Left cardiac atrium (tissue), 4 donors: ENCODE measurements around the gene SUOX. TPM values are rescaled to one million over a fixed set of nuclear protein-coding genes. Genes with fewer than 3 reads are reported as not detected.
"Not testable (repeated sequence)": the region's sequence is repeated elsewhere in the genome, so short reads cannot be mapped to it uniquely, and the experiment has no call there.

Experiments
- ATAC-seq, 2 donors: fragments of 200-7000 bp; cut with Tn5 transposase; one replicate each; pipeline ENCODE4 v1.9.1; 2020; ENCODE audit warnings: mild to moderate bottlenecking in 2 of 2, moderate library complexity in 2 of 2
- DNase-seq: peaks from one replicate; pipeline ENCODE4 v3.0.0-alpha.2; 2020
- intact Hi-C, 2 donors: fragments of 100-400 bp; cut with DNase I; formaldehyde crosslinking; loops; one replicate each; pipeline versions ENCODE4 v1.14.1 to v1.15.1; 2022 to 2023
- total RNA-seq, 2 donors: library from RNA; stranded (reverse); fragmentation: NEBNext Ultra II Directional; extraction: Animal tissue kit (Norgen Biotek cat#: 25700); gene quantifications; one replicate each; pipeline ENCODE4 v1.2.1, GENCODE V29; 2021
- donor health status: DM: no; HTN: yes; CAD: no.
- donor health status: DM: no; HTN: yes; CAD: no; lungs with severe emphysema.
- donor health status: DM: yes; HTN: yes; CAD: no.
- donor health status: Dilated cardiomyopathy.

SUOX gene
- total RNA-seq, 2 donors from 2014 or later: 20.3 to 29.8 TPM

- ATAC-seq (peak; percentile 97 to 98), DNase-seq (peak; percentile 98)
- intact Hi-C loops: loop anchor here in 1 of 2 donors (2.0 to 10.0 kb wide), 2 partner anchors 45 to 63 kb away; partner anchors contain the start of genes PA2G4 and SUOX
These were observed 44.7 kb downstream of the SUOX start, which contains the start of gene RPS26 for GRCh38 chr12:56041552-56042429. Gene RPS26, plus strand, starts transcription at chr12:56041918. Its CDS starts 249 bp downstream, at chr12:56042167.

- not testable (repeated sequence) for DNase-seq
- intact Hi-C loops: loop anchor here in 1 of 2 donors (10.0 kb wide), 1 partner anchor 62 kb away; the partner anchor contains the start of gene PA2G4
- ATAC-seq: peak in 1 of 2 donors; percentile 0
These were observed 45.3 kb downstream of the SUOX start for GRCh38 chr12:56042430-56042813.

GRCh38 chr12:56042843-56043242 lies 45.8 kb downstream of the SUOX start:
- ATAC-seq: no peak
- DNase-seq: no peak
- intact Hi-C loops: loop anchor here in 1 of 2 donors (10.0 kb wide), 1 partner anchor 62 kb away; the partner anchor contains the start of gene PA2G4

- intact Hi-C loops: loop anchor here in 1 of 2 donors (10.0 kb wide), 1 partner anchor 59 kb away; the partner anchor contains the start of gene PA2G4
- no peak for DNase-seq
These were observed 49.1 kb downstream of the SUOX start for GRCh38 chr12:56046027-56046780.

GRCh38 chr12:56053407-56053893 lies 56.4 kb downstream of the SUOX start:
- DNase-seq: no peak
- intact Hi-C loops: no loop called here
- ATAC-seq: no peak

More at GRCh38 chr12:56046027-56046780, 49.1 kb downstream of the SUOX start:
- ATAC-seq: no peak

Other genes starting within 250 kb of the SUOX start
- gene SARNP, start 179.6 kb upstream of the SUOX start, total RNA-seq: 10 to 100 TPM; 42.9 to 50.1 TPM
- gene ORMDL2, start 179.2 kb upstream of the SUOX start, total RNA-seq: 10 to 100 TPM; 21.4 to 24.0 TPM
- gene DNAJC14, start 167.7 kb upstream of the SUOX start, total RNA-seq: 10 to 100 TPM; 20.3 to 21.3 TPM
- 10 to 100 TPM; 11.1 to 23.3 TPM for gene MMP19, start 154.3 kb upstream of the SUOX start, total RNA-seq
- gene PYM1, start 69.4 kb upstream of the SUOX start, total RNA-seq: 10 to 100 TPM; 16.0 to 21.2 TPM
- 10 to 100 TPM; 17.3 to 19.8 TPM for gene DGKA, start 66.1 kb upstream of the SUOX start, total RNA-seq
- under 1 TPM; 0.65 to 0.81 TPM for gene PMEL, start 31.2 kb upstream of the SUOX start, total RNA-seq
- 10 to 100 TPM; 14.1 to 18.2 TPM for gene CDK2, start 30.4 kb upstream of the SUOX start, total RNA-seq
- gene RAB5B, start 23.2 kb upstream of the SUOX start, total RNA-seq: 100 to 1,000 TPM; 105 to 114 TPM
- 1 to 10 TPM; 6.2 to 6.7 TPM for gene IKZF4, start 23.8 kb downstream of the SUOX start, total RNA-seq
- gene RPS26, start 44.6 kb downstream of the SUOX start, total RNA-seq: 10 to 100 TPM; 28.5 to 47.1 TPM
- 1 to 10 TPM; 5.2 TPM for gene ERBB3, start 82.9 kb downstream of the SUOX start, total RNA-seq
- 10 to 100 TPM; 60.4 to 83.9 TPM for gene PA2G4, start 107.3 kb downstream of the SUOX start, total RNA-seq
- 1,000 to 10,000 TPM; 2,192 to 2,337 TPM for gene RPL41, start 119.4 kb downstream of the SUOX start, total RNA-seq
- gene ZC3H10, start 121.0 kb downstream of the SUOX start, total RNA-seq: 1 to 10 TPM; 6.6 to 7.6 TPM
- 10 to 100 TPM; 54.1 to 63.9 TPM for gene ESYT1, start 131.0 kb downstream of the SUOX start, total RNA-seq
- gene MYL6B, start 155.3 kb downstream of the SUOX start, total RNA-seq: 10 to 100 TPM; 40.5 to 42.5 TPM
- gene MYL6, start 161.1 kb downstream of the SUOX start, total RNA-seq: 1,000 to 10,000 TPM; 1,071 to 1,319 TPM
- 10 to 100 TPM; 65.2 to 68.5 TPM for gene SMARCC2, start 192.2 kb downstream of the SUOX start, total RNA-seq
- 10 to 100 TPM; 42.8 to 49.4 TPM for gene RNF41, start 224.6 kb downstream of the SUOX start, total RNA-seq
- gene NABP2, start 227.1 kb downstream of the SUOX start, total RNA-seq: 10 to 100 TPM; 19.4 to 21.7 TPM
- not detected for gene SLC39A5, start 232.8 kb downstream of the SUOX start, total RNA-seq